ENCODE results near the gene OR5AC2.
A peak's percentile ranks its signal among the peaks of the same experiment; 100 is the strongest.

OR5AC2 gene, protein sequence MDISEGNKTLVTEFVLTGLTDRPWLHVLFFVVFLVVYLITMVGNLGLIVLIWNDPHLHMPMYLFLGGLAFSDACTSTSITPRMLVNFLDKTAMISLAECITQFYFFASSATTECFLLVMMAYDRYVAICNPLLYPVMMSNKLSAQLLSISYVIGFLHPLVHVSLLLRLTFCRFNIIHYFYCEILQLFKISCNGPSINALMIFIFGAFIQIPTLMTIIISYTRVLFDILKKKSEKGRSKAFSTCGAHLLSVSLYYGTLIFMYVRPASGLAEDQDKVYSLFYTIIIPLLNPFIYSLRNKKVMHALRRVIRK

DNA sequence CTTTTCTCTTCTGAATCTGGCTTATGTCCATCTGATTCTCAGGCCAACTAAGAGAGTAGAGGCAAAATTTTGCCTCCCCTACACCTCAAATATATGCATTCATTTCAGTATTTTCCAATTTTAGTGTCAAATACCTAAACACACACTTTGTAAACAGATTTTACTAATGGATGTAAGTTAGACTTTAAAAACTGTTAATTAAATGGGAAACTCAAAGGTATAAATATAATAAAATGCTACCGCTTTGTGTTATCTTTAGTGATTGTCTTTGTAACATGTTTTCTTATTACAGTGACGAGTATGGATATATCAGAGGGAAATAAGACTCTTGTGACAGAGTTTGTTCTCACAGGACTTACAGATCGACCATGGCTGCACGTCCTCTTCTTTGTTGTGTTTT is at the start of gene OR5AC2:
Gene OR5AC2, plus strand, starts transcription at position 301 of the 400 bp plus-strand sequence. Its CDS starts 0 bp downstream, at position 301.
- H3K4me3 ChIP-seq (ENCODE audit: low read depth, low read length), result no peak within 1 kb of the TSS
- TF ChIP-seq, protein P1, sequence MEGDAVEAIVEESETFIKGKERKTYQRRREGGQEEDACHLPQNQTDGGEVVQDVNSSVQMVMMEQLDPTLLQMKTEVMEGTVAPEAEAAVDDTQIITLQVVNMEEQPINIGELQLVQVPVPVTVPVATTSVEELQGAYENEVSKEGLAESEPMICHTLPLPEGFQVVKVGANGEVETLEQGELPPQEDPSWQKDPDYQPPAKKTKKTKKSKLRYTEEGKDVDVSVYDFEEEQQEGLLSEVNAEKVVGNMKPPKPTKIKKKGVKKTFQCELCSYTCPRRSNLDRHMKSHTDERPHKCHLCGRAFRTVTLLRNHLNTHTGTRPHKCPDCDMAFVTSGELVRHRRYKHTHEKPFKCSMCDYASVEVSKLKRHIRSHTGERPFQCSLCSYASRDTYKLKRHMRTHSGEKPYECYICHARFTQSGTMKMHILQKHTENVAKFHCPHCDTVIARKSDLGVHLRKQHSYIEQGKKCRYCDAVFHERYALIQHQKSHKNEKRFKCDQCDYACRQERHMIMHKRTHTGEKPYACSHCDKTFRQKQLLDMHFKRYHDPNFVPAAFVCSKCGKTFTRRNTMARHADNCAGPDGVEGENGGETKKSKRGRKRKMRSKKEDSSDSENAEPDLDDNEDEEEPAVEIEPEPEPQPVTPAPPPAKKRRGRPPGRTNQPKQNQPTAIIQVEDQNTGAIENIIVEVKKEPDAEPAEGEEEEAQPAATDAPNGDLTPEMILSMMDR (IDR thresholded peaks at IDR 0.05; ENCODE audit: low read depth, low read length), result no peak

DNA sequence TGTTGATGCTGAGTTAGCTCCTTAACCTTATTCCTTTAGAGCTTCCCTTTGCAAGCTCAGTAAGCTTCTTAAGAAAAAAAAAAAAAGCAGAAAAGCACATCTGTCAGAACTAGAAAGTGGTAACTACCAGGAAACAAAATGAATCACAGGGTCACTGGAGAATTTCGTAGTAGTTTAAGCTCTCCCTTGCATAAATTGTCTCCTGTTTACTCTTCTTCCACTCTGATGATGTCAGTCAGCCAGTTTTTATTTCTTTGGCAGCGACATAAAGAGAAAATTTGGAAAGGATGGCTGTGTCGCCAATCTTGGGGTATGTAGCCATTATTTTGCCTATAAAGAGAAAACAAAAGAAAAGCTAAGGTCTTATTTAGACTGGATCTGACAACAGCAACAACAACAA is 48.7 kb upstream of the OR5AC2 start:
- no peak overlapping the region for H3K4me3 ChIP-seq (ENCODE audit: low read depth, low read length)
- TF ChIP-seq, protein P1 (IDR thresholded peaks at IDR 0.05; ENCODE audit: low read depth, low read length), result no peak

DNA sequence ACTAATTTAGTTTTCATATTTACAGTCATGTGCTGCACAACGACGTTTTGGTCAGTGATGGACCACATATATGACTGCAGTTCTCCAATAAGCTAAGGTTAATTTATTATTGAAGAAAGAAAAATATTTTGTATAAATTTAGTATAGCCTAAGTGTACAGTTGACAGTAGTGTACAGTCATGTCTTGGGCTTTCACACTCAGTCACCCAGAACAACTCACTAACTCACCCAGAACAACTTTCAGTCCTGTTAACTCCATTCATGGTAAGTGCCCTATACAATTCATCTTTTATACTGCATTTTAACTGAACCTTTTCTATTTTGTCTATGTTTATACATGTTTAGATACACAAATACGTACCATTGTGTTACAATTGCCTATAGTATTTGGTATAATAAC is 48.1 kb upstream of the OR5AC2 start:
- no peak overlapping the region for H3K4me3 ChIP-seq (ENCODE audit: low read depth, low read length)
- TF ChIP-seq, protein P1 (IDR thresholded peaks at IDR 0.05; ENCODE audit: low read depth, low read length), result no peak

DNA sequence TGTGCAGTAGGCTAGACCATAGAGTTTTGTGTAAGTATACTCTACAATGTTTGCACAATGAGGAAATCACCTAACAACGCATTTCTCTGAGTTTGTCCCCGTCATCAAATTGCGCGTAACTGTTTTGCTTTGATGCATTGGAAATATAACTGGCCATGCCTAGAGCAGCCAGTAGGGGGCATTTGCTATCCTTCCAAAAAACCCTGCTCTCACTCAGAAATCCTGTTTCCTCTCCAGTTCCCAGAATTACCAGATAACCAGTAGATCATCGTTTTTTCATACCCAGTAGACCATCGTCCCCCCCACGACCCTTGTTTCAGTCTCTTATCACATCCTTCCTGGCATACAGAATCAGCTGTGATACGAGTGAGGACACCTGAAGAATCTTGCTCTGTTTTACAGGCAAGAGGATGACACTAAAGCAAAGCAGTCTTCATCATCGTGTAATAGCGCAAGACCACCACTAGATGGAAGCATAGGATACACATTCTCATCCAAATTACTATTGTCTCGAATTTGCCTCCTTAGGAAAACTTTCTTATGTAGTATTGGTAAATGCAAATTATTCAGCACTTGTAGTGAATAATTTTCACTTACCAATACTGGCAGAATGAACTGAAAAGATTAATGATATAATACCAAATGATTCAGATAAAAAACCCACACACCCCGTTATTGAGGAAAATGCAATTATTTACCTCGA is 47.5 kb upstream of the OR5AC2 start:
- H3K4me3 ChIP-seq (ENCODE audit: low read depth, low read length), result peak overlapping the region; percentile 55
- TF ChIP-seq, protein P1 (IDR thresholded peaks at IDR 0.05; ENCODE audit: low read depth, low read length), result peak; percentile 74

DNA sequence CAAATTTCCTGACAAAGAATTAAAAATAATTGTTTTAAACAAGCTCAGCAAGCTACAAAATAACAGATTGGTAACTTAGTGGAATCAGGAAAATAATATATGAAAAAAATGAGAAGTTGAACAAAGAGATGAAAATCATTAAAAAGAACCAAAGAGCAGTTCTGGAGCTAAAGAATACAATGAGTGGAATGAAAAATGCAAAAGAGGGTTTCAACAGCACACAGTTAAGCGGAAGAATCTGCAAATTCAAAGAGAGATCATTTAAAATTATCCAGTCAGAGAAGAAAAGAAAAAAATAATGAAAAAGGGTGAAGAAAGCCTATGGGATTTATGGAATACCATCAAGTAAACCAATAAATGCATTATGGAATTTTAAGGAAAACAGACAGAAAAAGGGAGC is 45.6 kb upstream of the OR5AC2 start:
- TF ChIP-seq, protein P1 (IDR thresholded peaks at IDR 0.05; ENCODE audit: low read depth, low read length), result no peak
- H3K4me3 ChIP-seq (ENCODE audit: low read depth, low read length), result no peak overlapping the region

DNA sequence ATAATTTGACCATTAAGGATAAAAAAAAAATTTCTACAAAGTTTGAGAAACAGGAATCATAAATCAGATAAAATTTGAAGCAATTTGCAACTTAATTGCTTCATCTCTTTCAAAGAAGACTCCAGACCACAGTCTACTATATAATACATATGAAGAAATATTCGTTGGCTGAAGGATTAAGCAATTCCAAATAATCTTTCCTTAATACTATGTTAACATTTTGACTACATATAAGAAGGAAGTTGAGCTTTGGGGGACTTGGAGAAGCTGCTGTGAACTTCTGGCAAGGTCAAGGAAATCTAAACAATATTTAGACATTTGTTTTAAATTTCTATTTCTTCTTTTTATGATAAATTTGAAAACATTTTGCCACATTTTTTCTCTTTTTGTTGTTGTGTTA is 38.4 kb upstream of the OR5AC2 start:
- TF ChIP-seq, protein P1 (IDR thresholded peaks at IDR 0.05; ENCODE audit: low read depth, low read length), result no peak

DNA sequence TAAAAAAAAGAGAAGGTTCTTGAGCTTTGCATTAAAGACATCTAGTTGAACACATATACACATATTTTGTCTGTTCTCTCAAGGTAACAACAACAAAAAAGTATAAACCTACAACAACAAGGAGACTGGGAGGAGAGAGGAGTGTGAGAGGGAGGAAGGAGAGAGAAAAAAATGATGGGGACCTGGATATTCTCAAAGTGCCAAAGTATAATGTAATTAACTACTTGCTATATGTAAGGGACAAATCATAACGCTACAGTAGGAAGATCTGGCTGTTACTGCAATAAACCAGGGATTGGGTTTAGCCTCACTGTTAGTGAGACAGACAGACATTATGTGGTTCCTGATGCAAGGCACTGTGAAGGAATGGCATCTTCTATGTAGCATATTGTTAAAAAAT is 37.7 kb upstream of the OR5AC2 start:
- TF ChIP-seq, protein P1 (IDR thresholded peaks at IDR 0.05; ENCODE audit: low read depth, low read length), result no peak
- H3K4me3 ChIP-seq (ENCODE audit: low read depth, low read length), result no peak overlapping the region

More for the DNA sequence above, 38.4 kb upstream of the OR5AC2 start:
- H3K4me3 ChIP-seq (ENCODE audit: low read depth, low read length), result no peak overlapping the region
